HCT116 (cell line): ENCODE data around the gene MFSD6. TPM values are rescaled to one million over a fixed set of nuclear protein-coding genes. Genes with fewer than 3 reads are reported as not detected.

Experiments
- ATAC-seq: fragments of 200-7000 bp; cut with Tn5 transposase; 2 replicates; pipeline ENCODE4 v1.9.1; 2020; ENCODE audit warnings: mild to moderate bottlenecking, moderate library complexity
- BruUV-seq: library from RNA; stranded (reverse); fragments of 400-500 nt; replicated peaks from 2 replicates; lab custom pipeline; 2021; lab: Mats Ljungman, UMichigan
- CTCF ChIA-PET: fragments of 300-600 bp; sonication (Branson Sonifier 250); formaldehyde crosslinking; loops from one replicate; lab custom pipeline; 2021; ENCODE audit warnings: antibody characterized with exemption; lab: Charles Lee
- POLR2A ChIA-PET: fragments of 300-600, 350-600 bp; sonication (Branson Sonifier 250); formaldehyde crosslinking; loops from one replicate; lab custom pipeline; 2021; ENCODE audit warnings: antibody characterized with exemption; lab: Charles Lee
- RAD21 ChIA-PET, 2 experiments: fragments of 300-600 bp; sonication (Branson Sonifier 250); formaldehyde crosslinking; loops; one replicate each; lab custom pipeline; 2023; ENCODE audit warnings: low total read pairs in 2 of 2; ENCODE audit not compliant: uncharacterized antibody in 2 of 2, unreplicated experiment in 2 of 2, low non-redundant PET in 1 of 2; lab: Charles Lee
- DNase-seq: peaks from one replicate; pipeline ENCODE4 v3.0.0-alpha.2; 2010; ENCODE audit warnings: low read depth, low spot score
- H2AFZ ChIP-seq: fragments of 200-600 bp; shearing (Covaris generic), sonication (generic); 2 replicates; pipeline ENCODE4 v1.6.1; 2017; ENCODE audit warnings: low read depth, mixed run types, mixed read lengths, antibody characterized with exemption, low read length; ENCODE audit not compliant: poor library complexity, severe bottlenecking
- H3K27ac ChIP-seq: 2 replicates; pipeline ENCODE4 v1.5.1; 2012; ENCODE audit warnings: low read depth, low read length
- H3K27me3 ChIP-seq: fragments of 200-600 bp; sonication (generic); 2 replicates; pipeline ENCODE4 v1.6.1; 2016; ENCODE audit warnings: mixed run types, low read length, mixed read lengths; ENCODE audit not compliant: insufficient read depth
- H3K36me3 ChIP-seq, 2 experiments: fragments of 200-500 bp in 1 of 2; fragments of 200-600 bp in 1 of 2; sonication (Bioruptor generic) in 1 of 2; sonication (generic) in 1 of 2; 2 replicates each; pipeline versions ENCODE4 v1.5.1 to v1.6.1; 2014 to 2016; ENCODE audit warnings: low read length in 2 of 2, inconsistent platforms in 1 of 2, mixed read lengths in 1 of 2, mixed run types in 1 of 2; ENCODE audit not compliant: insufficient read depth in 2 of 2, control insufficient read depth in 1 of 2
- H3K4me1 ChIP-seq, 2 experiments: fragments of 200-600 bp in 1 of 2; sonication (generic) in 1 of 2; 2 replicates each; pipeline versions ENCODE4 v1.5.1 to v1.6.1; 2012 to 2017; ENCODE audit warnings: low read length in 2 of 2, inconsistent platforms in 1 of 2, mild to moderate bottlenecking in 1 of 2, mixed read lengths in 1 of 2, mixed run types in 1 of 2, moderate library complexity in 1 of 2; ENCODE audit not compliant: insufficient read depth in 2 of 2, control insufficient read depth in 1 of 2
- H3K4me2 ChIP-seq: fragments of 200-600 bp; sonication (generic); 2 replicates; pipeline ENCODE4 v1.6.1; 2017; ENCODE audit warnings: mixed run types, low read length, mixed read lengths
- H3K4me3 ChIP-seq, 2 experiments: fragments of 200-600 bp in 1 of 2; sonication (generic) in 1 of 2; replicated peaks in 1 of 2; 2 replicates each; pipeline ENCODE4 v1.5.1; 2011 to 2016; ENCODE audit warnings: low read length in 2 of 2, control low read depth in 1 of 2, low read depth in 1 of 2, mild to moderate bottlenecking in 1 of 2, mixed read lengths in 1 of 2, mixed run types in 1 of 2
- H3K79me2 ChIP-seq: fragments of 200-600 bp; sonication (generic); 2 replicates; pipeline ENCODE4 v1.6.1; 2017; ENCODE audit warnings: mild to moderate bottlenecking, mixed run types, low read length, moderate library complexity, mixed read lengths; ENCODE audit not compliant: insufficient read depth
- H3K9ac ChIP-seq: fragments of 200-600 bp; sonication (generic); 2 replicates; pipeline ENCODE4 v1.6.1; 2016; ENCODE audit warnings: low read length, mixed read lengths
- H3K9me2 ChIP-seq: fragments of 200-600 bp; sonication (generic), shearing (Covaris generic); 2 replicates; pipeline ENCODE4 v1.6.1; 2017; ENCODE audit warnings: mixed run types, mild to moderate bottlenecking, moderate library complexity; ENCODE audit not compliant: insufficient read depth
- H3K9me3 ChIP-seq, 2 experiments: fragments of 200-500 bp in 1 of 2; fragments of 200-600 bp in 1 of 2; sonication (Bioruptor generic) in 1 of 2; sonication (generic) in 1 of 2; 2 replicates each; pipeline ENCODE4 v1.6.1; 2014 to 2017; ENCODE audit warnings: low read length in 2 of 2, mixed read lengths in 2 of 2, inconsistent platforms in 1 of 2, low read depth in 1 of 2, mild to moderate bottlenecking in 1 of 2, mixed run types in 1 of 2, moderate library complexity in 1 of 2; ENCODE audit not compliant: control insufficient read depth in 1 of 2, insufficient read depth in 1 of 2
- H4K20me1 ChIP-seq: fragments of 200-600 bp; sonication (generic), shearing (Covaris generic); 2 replicates; pipeline ENCODE4 v1.6.1; 2017; ENCODE audit warnings: mixed run types, mild to moderate bottlenecking, moderate library complexity; ENCODE audit not compliant: insufficient read depth
- EZH2 ChIP-seq: fragments of 200-600 bp; sonication (generic); IDR thresholded peaks from 2 replicates; pipeline ENCODE4 v1.6.1; 2017; ENCODE audit warnings: antibody characterized with exemption, mixed run types
- EZH2phosphoT487 ChIP-seq: fragments of 200-600 bp; IDR thresholded peaks from 2 replicates; pipeline ENCODE4 v1.6.1; 2018; ENCODE audit warnings: antibody characterized with exemption, borderline replicate concordance
- intact Hi-C: fragments of 100-400 bp; cut with micrococcal nuclease; formaldehyde crosslinking; loops from 2 replicates; pipeline ENCODE4 v1.10.0; 2022
- total RNA-seq: library from RNA; stranded (reverse); gene quantifications from one replicate; pipeline ENCODE4 v1.2.1, GENCODE V29; 2021; ENCODE audit not compliant: unreplicated experiment
- TF ChIP-seq, protein P1 (sequence below): IDR thresholded peaks from 2 replicates; pipeline ENCODE4 v1.6.1; 2011; ENCODE audit warnings: mild to moderate bottlenecking, low read length, moderate library complexity; ENCODE audit not compliant: insufficient replicate concordance; ENCODE audit errors: extremely low read depth
- TF ChIP-seq, protein P2 (sequence below): IDR thresholded peaks from 2 replicates; pipeline ENCODE4 v1.6.1; 2012; ENCODE audit warnings: low read depth

Gene MFSD6
- total RNA-seq, 1 experiment from 2014 or later: 18.6 TPM

DNA sequence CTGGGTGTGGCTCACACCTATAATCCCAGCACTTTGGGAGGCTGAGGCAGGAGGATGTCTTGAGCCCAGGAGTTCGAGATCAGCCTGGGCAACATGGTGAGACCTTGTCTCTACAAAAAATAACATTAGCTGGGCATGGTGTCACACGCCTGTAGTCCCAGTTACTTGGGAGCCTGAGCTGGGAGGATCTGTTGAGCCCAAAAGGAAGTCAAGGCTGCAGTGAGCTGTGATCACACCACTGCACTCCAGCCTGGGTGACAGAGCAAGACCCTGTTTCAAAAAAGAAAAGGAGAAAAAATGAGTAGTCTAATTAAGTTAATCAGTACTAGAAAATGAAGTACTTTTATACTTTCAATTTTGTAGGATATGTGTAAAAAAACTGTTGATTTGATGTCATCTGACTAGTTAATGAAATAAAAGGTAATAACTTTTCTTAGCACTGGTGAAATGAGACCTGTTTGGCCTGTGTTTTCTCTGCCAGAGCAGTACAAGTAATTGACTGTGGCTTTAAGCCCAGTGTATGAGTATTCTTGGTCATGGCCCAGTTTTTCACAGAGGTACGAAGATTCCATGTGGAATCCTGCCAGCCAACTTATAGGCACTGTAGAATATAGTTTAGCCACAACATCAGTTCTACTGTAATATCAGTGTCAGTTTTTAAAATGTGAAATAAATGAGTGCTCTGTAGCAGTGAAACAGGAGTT lies 35.8 kb downstream of the MFSD6 start:
- no peak overlapping the region for H2AFZ ChIP-seq
- ChIA-PET CTCF (no interaction called here), RAD21 (no interaction called here), POLR2A (no interaction called here)
- H3K9ac ChIP-seq: no peak overlapping the region
- no peak overlapping the region for H3K27ac ChIP-seq
- no peak overlapping the region for H3K4me2 ChIP-seq
- TF ChIP-seq, protein P1, sequence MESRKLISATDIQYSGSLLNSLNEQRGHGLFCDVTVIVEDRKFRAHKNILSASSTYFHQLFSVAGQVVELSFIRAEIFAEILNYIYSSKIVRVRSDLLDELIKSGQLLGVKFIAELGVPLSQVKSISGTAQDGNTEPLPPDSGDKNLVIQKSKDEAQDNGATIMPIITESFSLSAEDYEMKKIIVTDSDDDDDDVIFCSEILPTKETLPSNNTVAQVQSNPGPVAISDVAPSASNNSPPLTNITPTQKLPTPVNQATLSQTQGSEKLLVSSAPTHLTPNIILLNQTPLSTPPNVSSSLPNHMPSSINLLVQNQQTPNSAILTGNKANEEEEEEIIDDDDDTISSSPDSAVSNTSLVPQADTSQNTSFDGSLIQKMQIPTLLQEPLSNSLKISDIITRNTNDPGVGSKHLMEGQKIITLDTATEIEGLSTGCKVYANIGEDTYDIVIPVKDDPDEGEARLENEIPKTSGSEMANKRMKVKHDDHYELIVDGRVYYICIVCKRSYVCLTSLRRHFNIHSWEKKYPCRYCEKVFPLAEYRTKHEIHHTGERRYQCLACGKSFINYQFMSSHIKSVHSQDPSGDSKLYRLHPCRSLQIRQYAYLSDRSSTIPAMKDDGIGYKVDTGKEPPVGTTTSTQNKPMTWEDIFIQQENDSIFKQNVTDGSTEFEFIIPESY: no peak
- TF ChIP-seq, protein P2, sequence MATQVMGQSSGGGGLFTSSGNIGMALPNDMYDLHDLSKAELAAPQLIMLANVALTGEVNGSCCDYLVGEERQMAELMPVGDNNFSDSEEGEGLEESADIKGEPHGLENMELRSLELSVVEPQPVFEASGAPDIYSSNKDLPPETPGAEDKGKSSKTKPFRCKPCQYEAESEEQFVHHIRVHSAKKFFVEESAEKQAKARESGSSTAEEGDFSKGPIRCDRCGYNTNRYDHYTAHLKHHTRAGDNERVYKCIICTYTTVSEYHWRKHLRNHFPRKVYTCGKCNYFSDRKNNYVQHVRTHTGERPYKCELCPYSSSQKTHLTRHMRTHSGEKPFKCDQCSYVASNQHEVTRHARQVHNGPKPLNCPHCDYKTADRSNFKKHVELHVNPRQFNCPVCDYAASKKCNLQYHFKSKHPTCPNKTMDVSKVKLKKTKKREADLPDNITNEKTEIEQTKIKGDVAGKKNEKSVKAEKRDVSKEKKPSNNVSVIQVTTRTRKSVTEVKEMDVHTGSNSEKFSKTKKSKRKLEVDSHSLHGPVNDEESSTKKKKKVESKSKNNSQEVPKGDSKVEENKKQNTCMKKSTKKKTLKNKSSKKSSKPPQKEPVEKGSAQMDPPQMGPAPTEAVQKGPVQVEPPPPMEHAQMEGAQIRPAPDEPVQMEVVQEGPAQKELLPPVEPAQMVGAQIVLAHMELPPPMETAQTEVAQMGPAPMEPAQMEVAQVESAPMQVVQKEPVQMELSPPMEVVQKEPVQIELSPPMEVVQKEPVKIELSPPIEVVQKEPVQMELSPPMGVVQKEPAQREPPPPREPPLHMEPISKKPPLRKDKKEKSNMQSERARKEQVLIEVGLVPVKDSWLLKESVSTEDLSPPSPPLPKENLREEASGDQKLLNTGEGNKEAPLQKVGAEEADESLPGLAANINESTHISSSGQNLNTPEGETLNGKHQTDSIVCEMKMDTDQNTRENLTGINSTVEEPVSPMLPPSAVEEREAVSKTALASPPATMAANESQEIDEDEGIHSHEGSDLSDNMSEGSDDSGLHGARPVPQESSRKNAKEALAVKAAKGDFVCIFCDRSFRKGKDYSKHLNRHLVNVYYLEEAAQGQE: no peak
- TF ChIP-seq EZH2 (no peak), EZH2phosphoT487 (no peak)
- no peaks in the 10 kb centered on the region for H3K27me3 ChIP-seq
- H3K4me1 ChIP-seq: no peaks in the 10 kb centered on the region
- no TSS peak for BruUV-seq
- DNase-seq (no peak), ATAC-seq (no peak)
- no peaks in the 10 kb centered on the region for H4K20me1 ChIP-seq
- H3K9me3 ChIP-seq: no peaks in the 10 kb centered on the region
- no peaks in the 10 kb centered on the region for H3K36me3 ChIP-seq
- intact Hi-C loops: no loop called here
- H3K79me2 ChIP-seq: no peaks in the 10 kb centered on the region
- H3K4me3 ChIP-seq: no peak overlapping the region
- no peaks in the 10 kb centered on the region for H3K9me2 ChIP-seq
